Measurements from ENCODE around the gene ALK.

Gene ALK

GRCh38 chr2:29323961-29324360, 597.4 kb downstream of the ALK start:
- TF ChIP-seq CTCF (IDR thresholded peaks at IDR 0.05) (no peak), ZFX (IDR thresholded peaks at IDR 0.05; ENCODE audit: borderline replicate concordance) (no peak)
- no peak overlapping the region for H3K27ac ChIP-seq

GRCh38 chr2:29323301-29323700, 598.1 kb downstream of the ALK start:
- H3K27ac ChIP-seq, result no peak overlapping the region
- no peak for TF ChIP-seq CTCF (IDR thresholded peaks at IDR 0.05)
- TF ChIP-seq ZFX (IDR thresholded peaks at IDR 0.05; ENCODE audit: borderline replicate concordance), result no peak

- no peak for TF ChIP-seq CTCF (IDR thresholded peaks at IDR 0.05)
- TF ChIP-seq ZFX (IDR thresholded peaks at IDR 0.05; ENCODE audit: borderline replicate concordance), result no peak
- H3K27ac ChIP-seq, result no peak overlapping the region
Observed at GRCh38 chr2:29322011-29322410, 599.4 kb downstream of the ALK start.

GRCh38 chr2:29317801-29318485, 603.4 kb downstream of the ALK start:
- no peak overlapping the region for H3K27ac ChIP-seq
- TF ChIP-seq ZFX (IDR thresholded peaks at IDR 0.05; ENCODE audit: borderline replicate concordance), result no peak
- TF ChIP-seq CTCF (IDR thresholded peaks at IDR 0.05), result no peak

GRCh38 chr2:29317077-29317517, 604.3 kb downstream of the ALK start:
- no peak overlapping the region for H3K27ac ChIP-seq
- TF ChIP-seq ZFX (IDR thresholded peaks at IDR 0.05; ENCODE audit: borderline replicate concordance), result no peak
- no peak for TF ChIP-seq CTCF (IDR thresholded peaks at IDR 0.05)

- no peak for TF ChIP-seq CTCF (IDR thresholded peaks at IDR 0.05)
- no peak for TF ChIP-seq ZFX (IDR thresholded peaks at IDR 0.05; ENCODE audit: borderline replicate concordance)
- H3K27ac ChIP-seq, result no peak overlapping the region
Observed at GRCh38 chr2:29314816-29315571, 606.4 kb downstream of the ALK start.

- no peak for TF ChIP-seq ZFX (IDR thresholded peaks at IDR 0.05; ENCODE audit: borderline replicate concordance)
- TF ChIP-seq CTCF (IDR thresholded peaks at IDR 0.05), result no peak
- H3K27ac ChIP-seq, result no peak overlapping the region
Observed at GRCh38 chr2:29311458-29311857, 609.9 kb downstream of the ALK start.

All from 22Rv1 (cell line).